T-helper 2 cell treated with Interferon-gamma antibody and Interleukin-4, amounts not matched to agents 5 μg/mL and 100 μg/mL, for 36 hours (primary cell): Measurements from ENCODE around the gene SERBP1.
"Not testable (repeated sequence)": the region's sequence is repeated elsewhere in the genome, so short reads cannot be mapped to it uniquely, and the experiment has no call there.

Experiments
- DNase-seq: peaks from one replicate; pipeline ENCODE4 v3.0.0; 2021; ENCODE audit warnings: low spot score
- H3K27ac Mint-ChIP-seq: one replicate; pipeline ENCODE4 v1.8.0; 2021; ENCODE audit warnings: mild to moderate bottlenecking, mixed read lengths
- H3K27me3 Mint-ChIP-seq: one replicate; pipeline ENCODE4 v1.8.0; 2021; ENCODE audit warnings: low read depth, mixed read lengths
- H3K36me3 Mint-ChIP-seq: one replicate; pipeline ENCODE4 v1.8.0; 2021; ENCODE audit warnings: low read depth, mixed read lengths
- H3K4me1 Mint-ChIP-seq: one replicate; pipeline ENCODE4 v1.8.0; 2021; ENCODE audit warnings: low read depth, mixed read lengths
- H3K4me3 Mint-ChIP-seq: one replicate; pipeline ENCODE4 v1.8.0; 2022; ENCODE audit warnings: mild to moderate bottlenecking, moderate library complexity, mixed read lengths
- H3K9me3 Mint-ChIP-seq: one replicate; pipeline ENCODE4 v1.8.0; 2021; ENCODE audit warnings: mixed read lengths

Gene SERBP1

DNA sequence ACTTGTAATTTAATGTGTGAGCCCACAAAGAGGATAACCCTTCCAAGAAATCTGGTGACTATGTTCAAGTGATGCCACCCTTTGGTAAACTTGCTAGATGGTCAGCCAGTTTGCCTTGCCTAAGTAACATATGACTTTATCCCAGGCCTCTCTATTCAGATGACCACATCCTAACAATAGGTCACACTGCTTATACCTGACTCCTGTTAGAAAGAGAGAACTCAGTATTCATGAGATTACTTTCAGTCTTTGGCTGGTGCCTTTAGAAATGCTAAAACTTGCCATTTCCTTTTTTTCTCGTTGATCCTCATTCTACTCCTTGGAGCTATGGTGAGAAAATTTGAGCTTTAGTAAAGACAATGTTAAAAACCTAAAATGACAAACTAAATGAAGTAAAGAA is 28.5 kb upstream of the SERBP1 start:
- Mint-ChIP-seq H3K4me3 (no peak overlapping the region), H3K4me1 (no peaks in the 10 kb centered on the region), H3K9me3 (no peaks in the 10 kb centered on the region), H3K27ac (no peak overlapping the region), H3K27me3 (no peaks in the 10 kb centered on the region), H3K36me3 (no peaks in the 10 kb centered on the region)
- no peak for DNase-seq

- H3K36me3 Mint-ChIP-seq: no peaks in the 10 kb centered on the region
- no peak overlapping the region for H3K4me3 Mint-ChIP-seq
Measured at GRCh38 chr1:67457247-67457646, 27.0 kb upstream of the SERBP1 start.

DNA sequence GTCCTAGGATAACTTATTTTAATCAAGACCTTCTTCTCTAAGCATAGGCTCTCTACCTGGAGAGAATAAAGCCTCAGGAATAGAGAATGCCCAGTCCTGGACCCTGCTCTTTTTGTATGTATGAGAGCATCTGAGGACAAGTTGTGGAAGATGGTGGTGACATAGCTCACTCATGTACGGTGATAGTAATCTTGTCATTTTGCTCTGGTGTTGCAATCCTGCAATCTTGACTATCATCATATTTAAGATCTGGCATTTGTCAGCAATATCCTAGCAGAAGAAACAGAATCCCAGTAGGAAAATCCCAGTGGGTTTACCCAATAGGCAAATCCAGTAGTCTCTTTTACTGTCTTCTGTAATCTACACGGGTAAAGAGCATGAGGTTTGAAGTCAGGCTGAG is 21.6 kb upstream of the SERBP1 start:
- Mint-ChIP-seq H3K4me1 (peaks cover 3% of the 10 kb centered on the region), H3K4me3 (no peak overlapping the region), H3K27me3 (peaks cover 2% of the 10 kb centered on the region), H3K36me3 (no peaks in the 10 kb centered on the region), H3K27ac (no peak overlapping the region), H3K9me3 (no peaks in the 10 kb centered on the region)
- DNase-seq: no peak

More at GRCh38 chr1:67457247-67457646, 27.0 kb upstream of the SERBP1 start:
- Mint-ChIP-seq H3K4me1 (peaks cover 2% of the 10 kb centered on the region), H3K27me3 (no peaks in the 10 kb centered on the region), H3K9me3 (no peaks in the 10 kb centered on the region), H3K27ac (no peak overlapping the region)
- DNase-seq: no peak

GRCh38 chr1:67451356-67451755 is 21.2 kb upstream of the SERBP1 start:
- Mint-ChIP-seq H3K4me1 (peaks cover 5% of the 10 kb centered on the region), H3K4me3 (no peak overlapping the region)

DNA sequence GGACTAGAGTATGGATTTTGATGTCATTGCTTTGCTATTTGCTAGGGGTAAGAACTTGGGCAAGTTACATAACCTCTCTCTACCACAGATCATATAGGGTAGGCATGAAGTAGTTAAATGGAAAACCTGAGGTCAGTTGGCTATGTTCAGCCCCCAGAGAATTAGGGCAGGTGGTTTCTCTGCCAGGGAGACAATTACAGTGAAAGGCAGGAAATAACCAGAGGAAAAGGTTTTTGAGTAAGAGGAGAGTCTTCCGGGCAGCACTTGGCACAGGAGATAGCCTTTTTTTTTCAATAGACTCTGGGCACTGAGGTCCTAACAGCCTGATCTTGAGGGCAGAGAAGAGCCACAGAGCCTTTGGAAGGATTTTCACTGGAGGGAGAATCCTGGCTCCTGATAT is 16.7 kb upstream of the SERBP1 start:
- no peak for DNase-seq

More at GRCh38 chr1:67451356-67451755, 21.2 kb upstream of the SERBP1 start:
- no peaks in the 10 kb centered on the region for H3K9me3 Mint-ChIP-seq
- H3K27ac Mint-ChIP-seq: no peak overlapping the region
- peaks cover 2% of the 10 kb centered on the region for H3K27me3 Mint-ChIP-seq
- H3K36me3 Mint-ChIP-seq: no peaks in the 10 kb centered on the region
- no peak for DNase-seq

GRCh38 chr1:67446014-67446413 is 15.8 kb upstream of the SERBP1 start:
- not testable (repeated sequence) for H3K4me3 Mint-ChIP-seq, H3K27me3 Mint-ChIP-seq, DNase-seq, H3K9me3 Mint-ChIP-seq, H3K36me3 Mint-ChIP-seq, H3K4me1 Mint-ChIP-seq, H3K27ac Mint-ChIP-seq

More for the DNA sequence above, 16.7 kb upstream of the SERBP1 start:
- Mint-ChIP-seq H3K27me3 (peaks cover 2% of the 10 kb centered on the region), H3K4me1 (peaks cover 3% of the 10 kb centered on the region), H3K27ac (no peak overlapping the region), H3K36me3 (no peaks in the 10 kb centered on the region), H3K4me3 (no peak overlapping the region), H3K9me3 (no peaks in the 10 kb centered on the region)

DNA sequence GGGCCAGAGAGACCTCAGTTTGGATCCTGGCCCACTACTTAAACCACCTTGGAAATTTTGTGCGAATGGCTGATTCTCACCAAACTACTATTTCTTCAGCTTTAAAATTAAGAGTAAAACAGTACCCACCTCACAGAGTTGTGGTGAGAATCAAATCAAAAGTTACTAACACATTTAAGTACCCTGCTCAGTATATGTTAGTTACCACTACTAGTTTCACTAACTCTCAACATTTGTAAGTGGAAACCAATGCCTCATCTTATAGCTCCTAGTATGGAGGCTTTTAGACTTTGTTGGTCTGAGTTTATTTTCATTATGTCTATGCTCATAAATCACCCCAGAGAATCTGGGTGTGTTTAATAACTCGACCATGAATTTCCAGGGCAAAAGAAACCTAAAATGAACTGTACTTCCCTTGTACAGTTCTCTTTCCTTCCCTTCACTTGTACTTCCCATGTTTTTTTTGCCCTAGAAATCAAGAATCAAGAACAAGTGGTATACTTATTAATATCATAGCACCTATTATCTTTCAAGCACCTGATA is 11.6 kb upstream of the SERBP1 start:
- peaks cover 7% of the 10 kb centered on the region for H3K4me1 Mint-ChIP-seq
- no peak overlapping the region for H3K4me3 Mint-ChIP-seq
- DNase-seq: no peak
- H3K27me3 Mint-ChIP-seq: no peaks in the 10 kb centered on the region
- H3K9me3 Mint-ChIP-seq: no peaks in the 10 kb centered on the region
- no peaks in the 10 kb centered on the region for H3K36me3 Mint-ChIP-seq
- no peak overlapping the region for H3K27ac Mint-ChIP-seq

DNA sequence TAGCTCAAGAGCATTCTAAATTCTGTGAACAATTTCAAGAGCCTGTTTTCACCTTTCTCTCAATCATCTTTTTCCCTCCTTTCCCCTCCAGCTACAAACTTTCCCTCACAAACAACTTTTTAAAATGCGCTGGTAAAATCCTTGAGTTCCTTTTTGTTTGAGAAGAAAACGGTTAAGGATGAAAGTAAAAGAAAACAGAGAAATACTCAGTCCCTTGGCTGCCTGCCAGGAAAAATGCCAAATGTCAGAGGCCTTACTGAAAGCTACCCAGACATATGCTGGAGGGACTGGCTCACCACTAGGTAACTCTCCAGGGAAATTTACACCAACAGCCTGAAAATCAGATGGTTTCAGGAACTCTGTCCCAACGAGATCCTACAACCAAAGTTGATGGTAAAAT is 11.0 kb upstream of the SERBP1 start:
- H3K27ac Mint-ChIP-seq: no peak overlapping the region
- H3K4me3 Mint-ChIP-seq: no peak overlapping the region
- DNase-seq: no peak
- no peaks in the 10 kb centered on the region for H3K27me3 Mint-ChIP-seq
- no peaks in the 10 kb centered on the region for H3K9me3 Mint-ChIP-seq
- no peaks in the 10 kb centered on the region for H3K36me3 Mint-ChIP-seq
- H3K4me1 Mint-ChIP-seq: peaks cover 7% of the 10 kb centered on the region

DNA sequence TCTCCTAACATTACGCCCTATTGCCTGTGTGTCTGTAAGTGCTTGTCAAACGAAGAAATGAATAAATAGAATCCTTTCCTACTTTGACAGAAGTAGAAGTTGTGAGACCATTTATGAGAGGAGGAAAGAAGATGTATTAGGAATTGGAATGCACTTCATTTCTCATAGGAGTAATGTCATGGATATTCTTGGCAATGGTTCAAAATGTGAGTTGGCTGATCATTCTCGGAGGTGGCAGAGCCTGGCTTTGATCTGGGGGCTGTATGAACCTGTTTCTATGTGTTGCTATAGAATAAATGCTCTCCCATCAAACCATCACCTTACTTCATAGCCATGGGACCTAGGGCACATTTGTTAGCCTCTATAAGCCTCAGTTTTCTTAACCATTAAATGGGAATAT is 10.1 kb upstream of the SERBP1 start:
- Mint-ChIP-seq H3K9me3 (no peaks in the 10 kb centered on the region), H3K27ac (no peak overlapping the region), H3K36me3 (no peaks in the 10 kb centered on the region), H3K4me3 (no peak overlapping the region), H3K4me1 (peaks cover 7% of the 10 kb centered on the region), H3K27me3 (no peaks in the 10 kb centered on the region)
- no peak for DNase-seq

DNA sequence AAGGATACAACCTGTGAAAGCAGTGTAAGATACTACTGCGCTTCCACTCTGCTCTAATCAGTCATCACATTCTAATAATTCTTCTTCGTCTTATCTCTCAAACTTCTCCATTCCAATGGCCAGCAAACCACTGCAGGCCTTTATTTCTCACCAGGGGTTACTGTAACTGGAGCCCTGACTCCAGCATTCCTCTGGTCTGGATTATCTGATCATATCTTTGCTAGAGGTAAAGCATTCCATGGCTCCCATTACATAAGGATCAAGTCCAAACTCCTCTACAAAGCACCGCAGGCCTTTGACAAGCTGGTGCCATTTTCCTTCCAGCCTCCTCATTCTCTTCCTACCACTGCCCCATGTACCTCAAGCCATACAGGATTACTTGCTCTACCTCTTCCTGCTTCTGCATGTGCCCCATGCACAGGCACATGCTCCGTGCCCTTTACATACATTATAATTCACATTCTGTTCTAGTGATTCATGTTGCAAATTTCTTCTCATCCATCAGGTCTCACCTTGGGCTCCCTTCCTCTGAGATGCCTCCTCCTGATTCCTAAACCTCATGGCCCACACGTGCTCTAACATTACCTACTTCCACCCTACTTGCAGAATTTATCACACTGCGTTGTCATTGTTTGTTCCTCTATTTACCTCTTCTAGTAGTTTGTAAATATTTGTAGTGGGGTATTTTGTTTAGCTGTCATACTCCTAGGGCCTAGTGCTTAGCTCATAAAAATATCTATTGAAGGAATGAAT is 9.3 kb upstream of the SERBP1 start:
- H3K27me3 Mint-ChIP-seq: no peaks in the 10 kb centered on the region

GRCh38 chr1:67437961-67438360 is 7.8 kb upstream of the SERBP1 start:
- H3K27me3 Mint-ChIP-seq: no peaks in the 10 kb centered on the region
- H3K27ac Mint-ChIP-seq: no peak overlapping the region
- no peaks in the 10 kb centered on the region for H3K36me3 Mint-ChIP-seq
- no peaks in the 10 kb centered on the region for H3K9me3 Mint-ChIP-seq
- H3K4me3 Mint-ChIP-seq: no peak overlapping the region
- no peak for DNase-seq
- H3K4me1 Mint-ChIP-seq: peaks cover 23% of the 10 kb centered on the region

More for the DNA sequence above, 9.3 kb upstream of the SERBP1 start:
- Mint-ChIP-seq H3K9me3 (no peaks in the 10 kb centered on the region), H3K4me1 (peaks cover 13% of the 10 kb centered on the region), H3K4me3 (no peak overlapping the region), H3K36me3 (no peaks in the 10 kb centered on the region), H3K27ac (no peak overlapping the region)
- DNase-seq: no peak

GRCh38 chr1:67436511-67437055 is 6.4 kb upstream of the SERBP1 start:
- Mint-ChIP-seq H3K27me3 (no peaks in the 10 kb centered on the region), H3K4me1 (peaks cover 32% of the 10 kb centered on the region), H3K9me3 (no peaks in the 10 kb centered on the region), H3K36me3 (no peaks in the 10 kb centered on the region), H3K27ac (no peak overlapping the region), H3K4me3 (no peak overlapping the region)
- DNase-seq: no peak

GRCh38 chr1:67434491-67434890 is 4.3 kb upstream of the SERBP1 start:
- H3K27me3 Mint-ChIP-seq: no peaks in the 10 kb centered on the region
- H3K4me1 Mint-ChIP-seq: peaks cover 33% of the 10 kb centered on the region
- no peak overlapping the region for H3K4me3 Mint-ChIP-seq
- no peak overlapping the region for H3K27ac Mint-ChIP-seq
- DNase-seq: no peak
- H3K9me3 Mint-ChIP-seq: no peaks in the 10 kb centered on the region
- H3K36me3 Mint-ChIP-seq: peaks cover 5% of the 10 kb centered on the region

DNA sequence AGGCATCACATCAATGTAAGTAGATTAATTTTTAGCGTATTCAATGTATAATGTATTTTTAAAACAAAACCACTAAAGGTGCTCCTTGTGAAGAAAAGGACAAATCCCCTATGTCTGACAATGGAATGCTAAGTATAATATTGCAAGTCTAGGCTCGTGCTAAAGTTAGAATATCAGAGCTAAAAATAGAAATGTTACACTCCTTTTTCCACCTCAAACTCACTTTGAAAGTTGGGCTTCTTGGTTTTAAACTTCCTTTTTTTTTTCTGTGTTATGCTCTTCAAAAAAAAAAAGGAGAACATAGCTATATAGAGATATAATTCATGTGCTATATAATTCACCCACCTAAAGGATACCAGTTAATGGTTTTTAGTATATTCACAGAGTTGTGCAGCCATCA is 3.6 kb upstream of the SERBP1 start:
- H3K27me3 Mint-ChIP-seq: no peaks in the 10 kb centered on the region
- no peak overlapping the region for H3K27ac Mint-ChIP-seq
- H3K9me3 Mint-ChIP-seq: no peaks in the 10 kb centered on the region
- no peak for DNase-seq
- H3K4me1 Mint-ChIP-seq: peaks cover 33% of the 10 kb centered on the region
- H3K36me3 Mint-ChIP-seq: peaks cover 10% of the 10 kb centered on the region
- no peak overlapping the region for H3K4me3 Mint-ChIP-seq
